HL-60 (cell line): ENCODE measurements around the gene GABRQ.

Experiments used
- GABPA ChIP-seq: IDR thresholded peaks from 2 replicates; pipeline ENCODE4 v1.6.1; 2012; ENCODE audit warnings: low read depth
- POLR2AphosphoS5 ChIP-seq: IDR thresholded peaks from 2 replicates; pipeline ENCODE4 v1.6.1; 2012; ENCODE audit warnings: low read depth
- SPI1 ChIP-seq: IDR thresholded peaks from 2 replicates; pipeline ENCODE4 v1.6.1; 2012; ENCODE audit warnings: low read depth, mild to moderate bottlenecking, borderline replicate concordance
- TF ChIP-seq, protein P1 (sequence below): IDR thresholded peaks from one replicate; pipeline ENCODE4 v1.5.1; 2011; ENCODE audit warnings: low read length, control low read depth, inconsistent platforms; ENCODE audit not compliant: insufficient read depth
- TF ChIP-seq, protein P2 (sequence below): IDR thresholded peaks from 2 replicates; pipeline ENCODE4 v1.6.1; 2012; ENCODE audit warnings: low read depth; ENCODE audit not compliant: insufficient replicate concordance

DNA sequence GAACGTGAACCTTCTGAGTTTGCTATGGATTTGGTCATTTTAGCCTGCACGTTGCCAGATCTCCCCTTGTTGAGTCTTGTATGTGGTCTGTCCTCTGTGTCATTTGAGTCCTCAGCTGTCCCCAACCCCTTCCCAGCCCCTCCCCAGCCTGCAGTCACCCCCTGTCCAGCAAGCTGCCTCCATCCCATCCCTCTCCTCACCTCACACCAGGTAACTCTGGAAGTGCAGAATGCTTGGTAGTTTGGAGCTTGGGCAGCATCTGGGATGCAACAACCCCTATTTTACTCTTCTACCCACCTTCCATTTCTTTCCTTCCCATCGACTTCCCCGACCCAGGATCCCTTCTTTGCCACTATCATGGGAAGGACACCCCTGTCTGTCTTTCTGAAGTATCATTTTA is 18.4 kb downstream of the GABRQ start:
- TF ChIP-seq, protein P1, sequence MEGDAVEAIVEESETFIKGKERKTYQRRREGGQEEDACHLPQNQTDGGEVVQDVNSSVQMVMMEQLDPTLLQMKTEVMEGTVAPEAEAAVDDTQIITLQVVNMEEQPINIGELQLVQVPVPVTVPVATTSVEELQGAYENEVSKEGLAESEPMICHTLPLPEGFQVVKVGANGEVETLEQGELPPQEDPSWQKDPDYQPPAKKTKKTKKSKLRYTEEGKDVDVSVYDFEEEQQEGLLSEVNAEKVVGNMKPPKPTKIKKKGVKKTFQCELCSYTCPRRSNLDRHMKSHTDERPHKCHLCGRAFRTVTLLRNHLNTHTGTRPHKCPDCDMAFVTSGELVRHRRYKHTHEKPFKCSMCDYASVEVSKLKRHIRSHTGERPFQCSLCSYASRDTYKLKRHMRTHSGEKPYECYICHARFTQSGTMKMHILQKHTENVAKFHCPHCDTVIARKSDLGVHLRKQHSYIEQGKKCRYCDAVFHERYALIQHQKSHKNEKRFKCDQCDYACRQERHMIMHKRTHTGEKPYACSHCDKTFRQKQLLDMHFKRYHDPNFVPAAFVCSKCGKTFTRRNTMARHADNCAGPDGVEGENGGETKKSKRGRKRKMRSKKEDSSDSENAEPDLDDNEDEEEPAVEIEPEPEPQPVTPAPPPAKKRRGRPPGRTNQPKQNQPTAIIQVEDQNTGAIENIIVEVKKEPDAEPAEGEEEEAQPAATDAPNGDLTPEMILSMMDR: no peak
- TF ChIP-seq GABPA (no peak), POLR2AphosphoS5 (no peak), SPI1 (no peak)
- TF ChIP-seq, protein P2, sequence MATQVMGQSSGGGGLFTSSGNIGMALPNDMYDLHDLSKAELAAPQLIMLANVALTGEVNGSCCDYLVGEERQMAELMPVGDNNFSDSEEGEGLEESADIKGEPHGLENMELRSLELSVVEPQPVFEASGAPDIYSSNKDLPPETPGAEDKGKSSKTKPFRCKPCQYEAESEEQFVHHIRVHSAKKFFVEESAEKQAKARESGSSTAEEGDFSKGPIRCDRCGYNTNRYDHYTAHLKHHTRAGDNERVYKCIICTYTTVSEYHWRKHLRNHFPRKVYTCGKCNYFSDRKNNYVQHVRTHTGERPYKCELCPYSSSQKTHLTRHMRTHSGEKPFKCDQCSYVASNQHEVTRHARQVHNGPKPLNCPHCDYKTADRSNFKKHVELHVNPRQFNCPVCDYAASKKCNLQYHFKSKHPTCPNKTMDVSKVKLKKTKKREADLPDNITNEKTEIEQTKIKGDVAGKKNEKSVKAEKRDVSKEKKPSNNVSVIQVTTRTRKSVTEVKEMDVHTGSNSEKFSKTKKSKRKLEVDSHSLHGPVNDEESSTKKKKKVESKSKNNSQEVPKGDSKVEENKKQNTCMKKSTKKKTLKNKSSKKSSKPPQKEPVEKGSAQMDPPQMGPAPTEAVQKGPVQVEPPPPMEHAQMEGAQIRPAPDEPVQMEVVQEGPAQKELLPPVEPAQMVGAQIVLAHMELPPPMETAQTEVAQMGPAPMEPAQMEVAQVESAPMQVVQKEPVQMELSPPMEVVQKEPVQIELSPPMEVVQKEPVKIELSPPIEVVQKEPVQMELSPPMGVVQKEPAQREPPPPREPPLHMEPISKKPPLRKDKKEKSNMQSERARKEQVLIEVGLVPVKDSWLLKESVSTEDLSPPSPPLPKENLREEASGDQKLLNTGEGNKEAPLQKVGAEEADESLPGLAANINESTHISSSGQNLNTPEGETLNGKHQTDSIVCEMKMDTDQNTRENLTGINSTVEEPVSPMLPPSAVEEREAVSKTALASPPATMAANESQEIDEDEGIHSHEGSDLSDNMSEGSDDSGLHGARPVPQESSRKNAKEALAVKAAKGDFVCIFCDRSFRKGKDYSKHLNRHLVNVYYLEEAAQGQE: no peak
